ENCODE data around the gene RBM25. TPM values are rescaled to one million over a fixed set of nuclear protein-coding genes. Genes with fewer than 3 reads are reported as not detected.

Gene RBM25
- total RNA-seq, 1 donor from 2014 or later = 59.6 TPM

- intact Hi-C loops (cut with DNase I) = no loop called here
- no peak for TF ChIP-seq CTCF (IDR thresholded peaks at IDR 0.05)
- H3K36me3 ChIP-seq = peaks cover 78 to 95% of the 10 kb centered on the region in 2 donors
- H3K9me3 ChIP-seq = no peaks in the 10 kb centered on the region
- H3K4me1 ChIP-seq = no peaks in the 10 kb centered on the region
- no peak for DNase-seq (ENCODE audit: low spot score in 2 of 2)
- H3K4me3 ChIP-seq = no peak overlapping the region
- no peaks in the 10 kb centered on the region for H3K27me3 ChIP-seq
- no peak overlapping the region for H3K27ac ChIP-seq
Measured at GRCh38 chr14:73105050-73105449, 46.7 kb downstream of the RBM25 start.

DNA sequence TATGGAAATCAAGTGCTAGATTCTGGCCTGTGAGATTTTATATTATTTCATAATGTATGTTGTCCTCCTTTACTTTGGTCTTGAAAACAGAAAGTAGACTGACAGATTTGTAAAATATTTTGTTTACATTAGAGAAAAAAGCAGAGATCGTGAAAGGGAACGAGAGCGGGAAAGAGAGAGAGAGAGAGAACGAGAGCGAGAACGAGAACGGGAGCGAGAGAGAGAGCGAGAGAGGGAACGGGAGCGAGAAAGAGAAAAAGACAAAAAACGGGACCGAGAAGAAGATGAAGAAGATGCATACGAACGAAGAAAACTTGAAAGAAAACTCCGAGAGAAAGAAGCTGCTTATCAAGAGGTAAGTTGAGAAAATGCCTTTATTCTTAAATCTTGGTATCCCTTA lies 47.4 kb downstream of the RBM25 start:
- no peak for TF ChIP-seq CTCF (IDR thresholded peaks at IDR 0.05)
- intact Hi-C loops (cut with DNase I) = no loop called here
- H3K27ac ChIP-seq = no peak overlapping the region
- H3K9me3 ChIP-seq = no peaks in the 10 kb centered on the region
- H3K27me3 ChIP-seq = no peaks in the 10 kb centered on the region
- DNase-seq (ENCODE audit: low spot score in 2 of 2) = no peak
- H3K36me3 ChIP-seq = peaks cover 78 to 95% of the 10 kb centered on the region in 2 donors
- H3K4me3 ChIP-seq = no peak overlapping the region
- H3K4me1 ChIP-seq = no peaks in the 10 kb centered on the region

DNA sequence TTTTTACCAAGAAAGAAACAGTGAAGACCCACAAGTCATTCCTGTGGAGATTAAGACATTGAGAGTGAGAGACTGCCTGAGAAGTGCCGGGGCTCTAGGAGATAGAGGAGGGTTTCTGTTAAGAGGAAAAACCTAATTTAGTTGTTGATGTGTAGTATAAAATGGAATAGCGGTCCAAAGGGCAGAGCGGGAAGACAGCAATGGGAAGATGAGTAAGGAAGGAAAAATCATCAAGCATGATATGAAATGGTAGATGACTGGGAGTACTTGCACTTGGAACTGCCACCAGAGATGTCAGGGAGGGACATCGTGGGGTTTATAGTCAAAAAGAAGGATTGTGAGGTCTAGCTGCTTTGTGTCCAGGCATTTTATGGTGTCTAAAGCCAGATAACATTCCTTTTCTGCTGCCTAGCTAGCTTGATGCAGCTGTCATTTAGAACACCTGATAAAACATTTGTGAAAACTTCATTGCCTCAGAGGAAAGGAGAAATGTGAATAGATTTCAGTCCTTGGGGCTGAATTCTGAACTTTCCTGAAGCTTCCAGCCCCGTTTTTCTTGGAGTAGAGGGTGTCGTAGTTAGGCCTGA lies 57.8 kb downstream of the RBM25 start:
- no peak overlapping the region for H3K27ac ChIP-seq
- H3K36me3 ChIP-seq = peaks cover 65 to 87% of the 10 kb centered on the region in 2 donors
- no peaks in the 10 kb centered on the region for H3K9me3 ChIP-seq
- H3K4me3 ChIP-seq = no peak overlapping the region
- DNase-seq (ENCODE audit: low spot score in 2 of 2) = no peak
- TF ChIP-seq CTCF (IDR thresholded peaks at IDR 0.05) = no peak
- H3K4me1 ChIP-seq = no peaks in the 10 kb centered on the region
- intact Hi-C loops (cut with DNase I) = no loop called here
- H3K27me3 ChIP-seq = no peaks in the 10 kb centered on the region

DNA sequence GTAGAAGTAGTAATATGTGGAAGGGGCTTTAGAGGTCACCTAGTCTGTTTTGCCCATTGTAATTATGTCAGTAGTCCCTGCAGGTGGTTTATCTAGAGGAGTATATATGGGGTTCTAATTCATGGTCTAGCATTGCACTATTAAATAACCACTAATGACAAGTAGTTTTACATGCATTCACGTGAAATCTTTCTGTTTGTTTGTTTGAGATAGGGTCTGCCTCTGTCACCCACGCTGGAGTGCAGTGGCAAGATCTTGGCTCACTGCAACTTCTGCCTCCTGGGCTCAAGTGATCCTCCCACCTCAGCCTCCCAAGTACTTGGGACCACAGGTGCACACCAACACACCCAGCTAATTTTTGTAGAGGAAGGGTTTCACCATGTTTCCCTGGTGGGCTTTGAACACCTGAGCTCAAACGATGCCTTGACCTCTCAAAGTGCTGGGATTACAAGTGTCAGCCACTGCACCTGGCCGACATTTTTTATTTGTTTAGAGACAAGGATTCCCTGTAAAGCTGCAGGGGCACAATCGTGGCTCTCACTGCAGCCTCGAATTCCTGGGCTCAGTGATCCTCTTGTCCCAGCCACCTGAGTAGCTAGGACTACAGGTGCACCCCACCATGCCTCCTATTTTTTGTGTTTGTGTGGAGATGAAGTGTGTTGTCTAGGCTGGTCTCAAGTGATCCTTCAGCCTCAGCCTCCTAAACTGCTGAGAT lies 66.0 kb downstream of the RBM25 start:
- Histone ChIP-seq H3K27me3 (no peaks in the 10 kb centered on the region), H3K9me3 (no peaks in the 10 kb centered on the region), H3K4me3 (no peak overlapping the region), H3K27ac (no peak overlapping the region), H3K4me1 (no peaks in the 10 kb centered on the region), H3K36me3 (peaks cover 25 to 45% of the 10 kb centered on the region in 2 donors)
- DNase-seq (ENCODE audit: low spot score in 2 of 2) = no peak
- no peak for TF ChIP-seq CTCF (IDR thresholded peaks at IDR 0.05)
- intact Hi-C loops (cut with DNase I) = no loop called here

- Histone ChIP-seq H3K36me3 (peaks cover 19 to 36% of the 10 kb centered on the region in 2 donors), H3K4me1 (no peaks in the 10 kb centered on the region), H3K9me3 (no peaks in the 10 kb centered on the region), H3K27me3 (no peaks in the 10 kb centered on the region), H3K27ac (no peak overlapping the region), H3K4me3 (no peak overlapping the region)
- intact Hi-C loops (cut with DNase I) = no loop called here
- TF ChIP-seq CTCF (IDR thresholded peaks at IDR 0.05) = no peak
- no peak for DNase-seq (ENCODE audit: low spot score in 2 of 2)
Measured at GRCh38 chr14:73125169-73125588, 66.8 kb downstream of the RBM25 start.

Data from ascending aorta (tissue), 2 donors.